Measurements from ENCODE around the gene NKX1-2.
A peak's percentile ranks its signal among the peaks of the same experiment; 100 is the strongest.
"Not testable (repeated sequence)": the region's sequence is repeated elsewhere in the genome, so short reads cannot be mapped to it uniquely, and the experiment has no call there.

NKX1-2 gene

GRCh38 chr10:124449170-124450011 is 444 bp downstream of the NKX1-2 start:
- no peak for DNase-seq (ENCODE audit: low read depth in 2 of 2)

- DNase-seq (ENCODE audit: low read depth in 2 of 2), result no peak
Observed at GRCh38 chr10:124448696-124449169, 1.1 kb downstream of the NKX1-2 start.

DNA sequence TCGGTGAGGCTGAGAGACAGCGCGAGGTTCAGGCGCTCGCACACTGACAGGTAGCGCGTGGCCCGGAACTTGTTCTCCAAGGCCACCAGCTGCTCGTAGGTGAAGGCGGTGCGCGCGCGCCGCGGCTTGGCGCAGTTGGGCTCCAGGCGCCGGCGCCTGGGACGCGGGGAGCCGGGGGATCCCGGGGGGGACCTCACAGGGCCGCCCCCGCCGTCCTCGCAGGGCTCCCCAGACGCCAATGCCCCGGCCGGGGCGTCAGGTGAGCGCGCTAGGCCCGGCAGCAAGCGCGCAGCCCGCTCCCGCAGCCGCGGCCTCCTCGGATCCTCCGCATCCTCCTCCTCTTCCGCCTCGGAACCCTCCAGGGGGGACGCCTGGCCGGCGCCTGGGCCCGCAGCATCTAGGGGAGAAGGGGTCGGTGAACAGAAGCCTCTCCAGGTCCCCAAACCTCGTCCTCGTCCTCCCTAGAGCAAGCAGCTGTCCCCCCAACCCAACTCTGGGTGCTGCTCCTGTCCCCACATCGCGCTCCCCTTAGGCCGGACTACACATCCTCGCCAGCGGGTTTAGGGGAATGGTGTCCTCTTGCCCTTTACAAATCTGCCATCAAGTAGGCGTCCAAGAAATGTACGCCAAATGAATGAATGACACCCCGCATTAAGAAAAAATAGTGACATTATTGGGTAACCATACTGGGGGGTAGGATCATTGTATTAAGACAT is 1.9 kb downstream of the NKX1-2 start:
- DNase-seq (ENCODE audit: low read depth in 2 of 2), result no peak

GRCh38 chr10:124446830-124447750 is 2.7 kb downstream of the NKX1-2 start:
- no peak for DNase-seq (ENCODE audit: low read depth in 2 of 2)

GRCh38 chr10:124441694-124442093 is 8.1 kb downstream of the NKX1-2 start:
- DNase-seq (ENCODE audit: low read depth in 2 of 2), result not testable (repeated sequence)

DNA sequence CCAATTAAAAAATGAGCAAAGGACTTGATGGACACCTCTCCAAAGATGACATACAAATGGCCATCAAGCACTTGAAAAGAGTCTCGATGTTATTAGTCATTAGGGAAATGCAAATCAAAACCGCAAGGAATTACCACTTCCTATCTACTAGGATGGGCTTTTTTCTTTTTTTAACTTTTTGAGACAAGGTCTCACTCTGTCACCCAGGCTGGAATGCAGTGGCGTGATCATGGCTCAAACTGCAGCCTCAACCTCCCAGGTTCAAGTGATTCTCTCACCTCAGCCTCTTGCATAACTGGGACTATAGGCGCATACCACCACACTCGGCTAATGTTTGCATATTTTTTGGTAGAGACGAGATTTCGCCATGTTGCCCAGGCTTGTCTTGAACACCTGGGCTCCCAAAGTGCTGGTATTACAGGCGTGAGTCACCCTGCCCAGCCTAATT is 13.6 kb downstream of the NKX1-2 start:
- DNase-seq (ENCODE audit: low read depth in 2 of 2), result no peak

DNA sequence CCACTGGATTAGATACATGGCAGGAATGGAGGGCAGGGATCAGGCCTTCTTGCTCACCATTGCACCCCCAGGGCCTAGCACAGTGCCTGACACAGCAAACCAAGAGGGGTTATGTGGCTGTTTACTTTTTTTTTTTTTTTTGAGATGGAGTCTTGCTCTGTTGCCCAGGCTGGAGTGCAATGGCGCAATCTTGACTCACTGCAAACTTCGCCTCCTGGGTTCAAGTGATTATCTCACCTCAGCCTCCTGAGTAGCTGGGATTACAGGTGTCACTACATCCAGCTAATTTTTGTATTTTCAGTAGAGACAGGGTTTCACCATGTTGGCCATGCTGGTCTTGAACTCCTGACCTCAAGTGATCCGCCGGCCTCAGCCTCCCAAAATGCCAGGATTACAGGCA is 14.2 kb downstream of the NKX1-2 start:
- not testable (repeated sequence) for DNase-seq (ENCODE audit: low read depth in 2 of 2)

GRCh38 chr10:124433461-124433860 is 16.4 kb downstream of the NKX1-2 start:
- DNase-seq (ENCODE audit: low read depth in 2 of 2), result no peak

- DNase-seq (ENCODE audit: low read depth in 2 of 2), result no peak
Observed at GRCh38 chr10:124430077-124430476, 19.8 kb downstream of the NKX1-2 start.

DNA sequence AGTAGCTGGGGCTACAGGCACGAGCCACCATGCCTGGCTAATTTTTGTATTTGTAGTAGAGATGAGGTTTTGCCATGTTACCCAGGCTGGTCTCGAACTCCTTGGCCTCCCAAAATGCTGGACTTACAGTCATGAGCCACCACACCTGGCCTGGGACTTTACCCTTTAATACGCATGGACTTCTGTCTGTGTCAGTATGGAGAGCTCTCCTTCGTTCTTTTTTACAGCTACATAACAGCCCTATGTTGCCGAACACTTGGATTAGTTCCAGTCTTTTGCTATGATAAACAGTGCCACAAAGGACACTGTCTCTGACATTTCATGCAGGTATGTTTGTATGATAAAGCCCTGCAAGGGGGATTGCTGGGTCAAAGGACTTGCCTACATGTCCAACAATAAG is 20.3 kb downstream of the NKX1-2 start:
- no peak for DNase-seq (ENCODE audit: low read depth in 2 of 2)

- DNase-seq (ENCODE audit: low read depth in 2 of 2), result no peak
Observed at GRCh38 chr10:124428207-124428777, 21.5 kb downstream of the NKX1-2 start.

- no peak for DNase-seq (ENCODE audit: low read depth in 2 of 2)
Observed at GRCh38 chr10:124425227-124425962, 24.4 kb downstream of the NKX1-2 start.

DNA sequence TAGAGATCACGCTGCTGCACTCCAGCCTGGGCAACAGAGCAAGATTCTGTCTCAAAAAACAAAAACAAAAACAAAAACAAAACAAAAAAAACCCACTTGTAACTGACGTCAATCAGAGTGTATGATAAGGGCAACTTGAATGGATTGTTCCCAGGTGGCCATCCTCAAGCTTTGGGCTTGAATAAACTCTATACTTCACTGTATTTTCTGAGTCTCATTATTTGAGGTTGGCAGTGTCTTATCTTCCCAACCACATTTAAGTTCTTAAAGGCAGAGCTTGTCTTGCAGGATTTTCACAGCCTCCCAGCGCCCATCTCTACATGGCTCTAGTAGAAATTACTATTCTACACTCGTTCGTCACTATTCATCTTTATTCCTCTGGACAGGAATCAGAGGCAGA is 26.0 kb downstream of the NKX1-2 start:
- no peak for DNase-seq (ENCODE audit: low read depth in 2 of 2)

DNA sequence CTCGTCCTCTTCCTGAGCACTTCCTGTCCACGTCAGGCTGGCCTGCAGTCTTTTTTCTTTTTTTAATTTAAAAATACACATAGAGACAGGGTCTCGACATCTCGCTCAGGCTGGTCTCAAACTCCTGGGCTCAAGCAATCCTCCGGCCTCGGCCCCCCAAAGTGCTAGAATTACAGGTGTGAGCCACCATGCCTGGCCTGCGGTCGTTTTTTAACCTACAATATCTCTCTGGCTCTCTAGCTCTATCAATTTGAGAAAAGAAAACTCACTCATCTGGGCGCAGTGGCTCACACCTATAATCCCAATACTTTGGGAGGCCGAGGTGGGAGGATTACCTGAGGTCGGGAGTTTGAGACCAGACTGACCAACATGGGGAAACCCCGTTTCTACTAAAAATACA is 27.1 kb downstream of the NKX1-2 start:
- DNase-seq (ENCODE audit: low read depth in 2 of 2), result no peak

DNA sequence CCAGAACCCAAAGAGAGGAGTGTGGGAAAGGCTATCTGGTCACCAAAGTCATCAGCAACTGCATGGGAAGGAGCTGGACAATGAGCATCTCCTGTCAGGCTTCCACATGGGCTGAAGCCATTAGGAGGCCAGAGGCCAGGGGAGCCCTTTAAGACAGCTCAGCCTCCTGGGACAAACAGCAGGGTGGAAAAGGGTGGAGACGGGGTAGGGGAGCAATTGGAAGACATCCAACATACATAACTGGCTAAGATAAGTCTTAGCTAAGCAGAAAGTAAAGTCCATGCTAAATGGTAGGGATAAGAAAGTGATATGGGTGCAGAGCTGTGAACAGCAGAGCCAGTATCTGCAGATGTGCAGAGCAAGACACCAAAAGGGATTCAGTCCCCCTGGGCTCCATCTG is 29.6 kb downstream of the NKX1-2 start:
- DNase-seq (ENCODE audit: low read depth in 2 of 2), result no peak

- no peak for DNase-seq (ENCODE audit: low read depth in 2 of 2)
Observed at GRCh38 chr10:124419635-124420034, 30.2 kb downstream of the NKX1-2 start.

- peak; percentile 94 to 95 for DNase-seq (ENCODE audit: low read depth in 2 of 2)
Observed at GRCh38 chr10:124418726-124419501, 30.9 kb downstream of the NKX1-2 start, which contains the start of gene OAT. TSS of gene OAT (minus strand) at chr10:124418923. CDS start at chr10:124412171, 6,752 bp downstream.

DNA sequence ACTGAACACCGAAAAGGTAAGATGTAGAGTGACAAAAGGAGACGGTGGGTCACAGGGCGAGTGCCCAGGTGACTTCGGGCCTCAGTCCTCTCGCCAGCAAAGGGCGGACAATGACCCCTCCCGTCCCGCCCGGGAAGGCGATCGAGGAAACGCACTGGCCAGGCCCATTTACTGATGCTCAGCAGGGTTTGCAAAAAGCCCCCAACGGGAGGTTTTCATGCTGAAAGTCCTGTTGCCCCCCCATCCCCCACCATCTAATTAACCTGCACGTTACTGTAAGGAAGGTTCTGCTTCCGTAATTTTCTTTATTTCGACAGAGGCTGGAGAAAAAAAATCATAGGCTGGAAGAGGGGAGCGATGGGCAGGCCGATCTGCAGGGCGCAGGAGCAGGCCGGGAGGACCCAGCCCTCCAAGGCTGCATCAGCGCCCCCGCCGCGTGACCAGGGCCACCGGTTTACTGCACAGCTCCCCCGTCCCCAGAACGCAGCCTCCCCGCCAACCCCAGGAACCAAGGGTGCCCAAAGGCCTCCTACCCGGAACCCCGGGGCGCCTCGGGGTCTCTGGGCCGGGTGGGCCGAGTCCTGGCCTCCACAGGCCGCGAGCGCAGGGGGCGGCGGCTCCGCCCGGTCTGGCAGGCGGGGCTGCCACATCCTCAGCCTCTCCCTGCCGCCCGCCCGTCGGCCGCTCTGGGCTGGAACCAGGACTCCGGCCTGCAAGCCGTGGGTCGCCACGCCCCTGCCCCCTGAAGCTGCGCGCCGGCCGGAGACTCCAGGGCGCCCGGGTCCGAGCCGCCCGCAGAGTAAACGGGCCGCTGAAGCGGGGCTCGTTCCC is 31.7 kb downstream of the NKX1-2 start:
- peak; percentile 3 to 33 for DNase-seq (ENCODE audit: low read depth in 2 of 2)

- no peak for DNase-seq (ENCODE audit: low read depth in 2 of 2)
Observed at GRCh38 chr10:124416733-124417132, 33.1 kb downstream of the NKX1-2 start.
